Pancreas (tissue), 10 donors: ENCODE measurements around the gene PPP6R3. TPM values are rescaled to one million over a fixed set of nuclear protein-coding genes. Genes with fewer than 3 reads are reported as not detected.

Source experiments
- ATAC-seq, 4 donors: fragments of 200-7000 bp; cut with Tn5 transposase; one replicate each; pipeline versions ENCODE4 v1.8.0 to v1.9.1; 2020; ENCODE audit warnings: mild to moderate bottlenecking in 4 of 4, moderate library complexity in 4 of 4
- DNase-seq, 6 donors: peaks; one replicate each; pipeline ENCODE4 v3.0.0-alpha.2; 2020
- FAIRE-seq: peaks from 2 replicates; lab custom pipeline; 2012; peaks lifted over from hg19 to GRCh38; lab: Jason Lieb, UNC
- H3K27ac ChIP-seq, 4 donors: fragments of 200-600 bp; sonication (generic); 1 replicate in 3 of 4; 2 replicates in 1 of 4; pipeline versions ENCODE4 v1.5.0 to v1.8.0; 2020
- H3K27me3 ChIP-seq, 4 donors: fragments of 200-600 bp; one replicate each; pipeline ENCODE4 v1.8.0; 2021
- H3K36me3 ChIP-seq, 3 donors: fragments of 200-600 bp; sonication (generic) in 1 of 3; one replicate each; pipeline versions ENCODE4 v1.5.0 to v1.8.0; 2020 to 2021
- H3K4me1 ChIP-seq, 3 donors: fragments of 200-600 bp; one replicate each; pipeline ENCODE4 v1.8.0; 2021
- H3K4me3 ChIP-seq, 4 donors: fragments of 200-600 bp; sonication (generic) in 2 of 4; one replicate each; pipeline versions ENCODE4 v1.5.0 to v1.8.0; 2020 to 2021
- H3K9me3 ChIP-seq, 4 donors: fragments of 200-600 bp; one replicate each; pipeline ENCODE4 v1.8.0; 2021
- CTCF ChIP-seq, 4 donors: fragments of 200-600 bp; sonication (generic) in 3 of 4; IDR thresholded peaks; one replicate each; pipeline versions ENCODE4 v1.5.0 to v1.8.0; 2021; ENCODE audit warnings: antibody characterized with exemption in 4 of 4
- WGBS, 2 donors: extraction: QIAGEN DNeasy Blood & Tissue Kit; methylation state at CpG; one replicate each; pipeline ENCODE4 v1.1.7; 2013; 5-methylcytosine and 5-hydroxymethylcytosine counted together
- intact Hi-C, 3 donors: fragments of 100-400 bp; cut with DNase I; formaldehyde crosslinking; loops; one replicate each; pipeline versions ENCODE4 v1.11.1 to v1.14.2; 2022
- polyA plus RNA-seq, 2 donors: library from polyadenylated mRNA; stranded (reverse); fragments of 200-250 nt; gene quantifications; one replicate each; pipeline ENCODE4 v1.2.3, GENCODE V29; 2013
- total RNA-seq, 6 donors: library from RNA; stranded (reverse); fragmentation: NEBNext Ultra II Directional in 4 of 6; extraction: Animal tissue kit (Norgen Biotek cat#: 25700) in 4 of 6; gene quantifications; one replicate each; pipeline versions ENCODE4 v1.2.1 to v1.2.4, GENCODE V29; 2021 to 2023
- donor health status: healthy with polysubstance abuse.
- donor health status: DM: no; HTN: no; CAD: no; lungs with moderate emphysema.
- donor health status: DM: no; HTN: no; CAD: no.
- donor health status: control.
- donor health status: control.
- donor health status: Bipolar disorder and iron deficiency.
- donor health status: DM: yes; HTN: yes; CAD: no.
- donor health status: DM: no; HTN: no; CAD: no.
- donor health status: DM: no; HTN: no; CAD: no.
- donor health status: DM: yes; HTN: yes; CAD: no.

Gene PPP6R3
- total and polyA plus RNA-seq, 8 donors: 19.5 to 56.0 (median 33.5) TPM

GRCh38 chr11:68424101-68424632, 36.4 kb upstream of the PPP6R3 start:
- Histone ChIP-seq H3K27me3 (no peaks in the 10 kb centered on the region), H3K36me3 (peaks cover 0 to 42% (median 13%) of the 10 kb centered on the region in 3 donors), H3K4me3 (no peak overlapping the region), H3K9me3 (no peaks in the 10 kb centered on the region), H3K4me1 (no peaks in the 10 kb centered on the region), H3K27ac (no peak overlapping the region)
- no peak for DNase-seq
- 89 to 92% methylated on average over 19 of the region's 19 CpGs for WGBS, 2 donors
- TF ChIP-seq CTCF (IDR thresholded peaks at IDR 0.05): no peak
- no peak for ATAC-seq
- intact Hi-C loops: no loop called here
- no peak for FAIRE-seq

- Histone ChIP-seq H3K4me3 (no peak overlapping the region), H3K36me3 (peaks cover 0 to 51% (median 10%) of the 10 kb centered on the region in 3 donors), H3K27me3 (no peaks in the 10 kb centered on the region), H3K4me1 (no peaks in the 10 kb centered on the region), H3K27ac (no peak overlapping the region), H3K9me3 (no peaks in the 10 kb centered on the region)
- 95 to 97% methylated on average over 40 of the region's 40 CpGs for WGBS, 2 donors
- intact Hi-C loops: no loop called here
- no peak for FAIRE-seq
- TF ChIP-seq CTCF (IDR thresholded peaks at IDR 0.05): no peak
- DNase-seq: peak in 1 of 6 donors; percentile 53
- peak in 2 of 4 donors; percentile 14 to 19 for ATAC-seq
Observed at GRCh38 chr11:68424981-68425865, 35.3 kb upstream of the PPP6R3 start.

- no peak overlapping the region for H3K4me3 ChIP-seq
- H3K36me3 ChIP-seq: peaks cover 0 to 51% (median 10%) of the 10 kb centered on the region in 3 donors
- 95 to 98% methylated on average over 21 of the region's 21 CpGs for whole genome bisulfite sequencing, 2 donors
- no peak overlapping the region for H3K27ac ChIP-seq
- no peak for FAIRE-seq
- H3K27me3 ChIP-seq: no peaks in the 10 kb centered on the region
- DNase-seq: no peak
- TF ChIP-seq CTCF (IDR thresholded peaks at IDR 0.05): no peak
- intact Hi-C loops: no loop called here
- no peak for ATAC-seq
- H3K9me3 ChIP-seq: no peaks in the 10 kb centered on the region
- no peaks in the 10 kb centered on the region for H3K4me1 ChIP-seq
Observed at GRCh38 chr11:68425866-68426380, 34.6 kb upstream of the PPP6R3 start.

GRCh38 chr11:68429661-68430060, 30.9 kb upstream of the PPP6R3 start:
- no peak for FAIRE-seq
- 99 to 100% methylated on average over 3 of the region's 3 CpGs for WGBS, 2 donors
- H3K36me3 ChIP-seq: peaks cover 0 to 58% (median 12%) of the 10 kb centered on the region in 3 donors

More at GRCh38 chr11:68429661-68430060, 30.9 kb upstream of the PPP6R3 start:
- no peak overlapping the region for H3K27ac ChIP-seq
- H3K4me3 ChIP-seq: no peak overlapping the region
- ATAC-seq (no peak), DNase-seq (no peak)
- no peaks in the 10 kb centered on the region for H3K4me1 ChIP-seq
- H3K9me3 ChIP-seq: no peaks in the 10 kb centered on the region
- H3K27me3 ChIP-seq: no peaks in the 10 kb centered on the region
- intact Hi-C loops: loop anchor here in 1 of 3 donors (10.0 kb wide), 1 partner anchor 165 kb away; no protein-coding TSS in a partner anchor
- TF ChIP-seq CTCF (IDR thresholded peaks at IDR 0.05): no peak
